ENCODE measurements around the gene ELOVL2. TPM values are rescaled to one million over a fixed set of nuclear protein-coding genes. Genes with fewer than 3 reads are reported as not detected.

ELOVL2 gene
- polyA plus RNA-seq, 1 donor (not counting 4 experiments of a cell fraction or from before 2014, with no cell fraction given) = 0.05 TPM

DNA sequence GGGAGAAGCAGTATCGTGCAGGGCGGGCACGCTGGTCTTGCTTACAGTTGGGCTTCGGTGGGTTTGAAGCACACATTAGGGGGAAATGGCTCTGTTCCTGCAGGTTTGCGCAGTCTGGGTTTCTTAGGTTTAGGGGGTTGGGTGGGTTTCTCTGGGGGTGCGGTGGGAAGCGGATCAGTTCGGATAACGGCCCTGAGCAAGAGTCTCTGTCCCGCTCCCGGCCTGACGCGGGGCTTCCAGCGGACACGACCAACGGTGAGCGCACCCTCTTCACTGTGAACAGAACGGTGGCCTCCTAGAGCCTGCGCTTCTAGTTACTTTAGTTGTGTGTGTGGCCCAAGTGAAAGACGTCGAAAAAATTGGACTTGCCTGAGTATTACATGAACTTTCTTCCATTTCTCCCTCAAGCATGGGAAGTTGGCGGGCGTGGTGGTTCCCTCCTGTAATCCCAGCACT is 635 bp upstream of the ELOVL2 start:
- H3K27ac ChIP-seq (ENCODE audit: control insufficient read depth, insufficient read depth, low read length) = no peak overlapping the region
- no peaks in the 10 kb centered on the region for H3K79me2 ChIP-seq (ENCODE audit: control insufficient read depth, insufficient read depth, low read length)
- peak overlapping the region; percentile 38 to 53 (median 51) for H3K4me3 ChIP-seq (ENCODE audit: control insufficient read depth in 2 of 3, extremely low read depth in 1 of 3, insufficient read depth in 2 of 3, low read depth in 1 of 3, low read length in 3 of 3)
- dilution Hi-C loops (cut with MboI; ENCODE audit: extremely low pct_ligation_motif_present, low sequenced_read_pairs) = no loop called here
- H3K9ac ChIP-seq (ENCODE audit: control insufficient read depth, extremely low read depth, insufficient read depth, low read length) = no peak overlapping the region
- no peaks in the 10 kb centered on the region for H3K9me3 ChIP-seq (ENCODE audit: control insufficient read depth, low read depth, low read length)
- no peak overlapping the region for H2AFZ ChIP-seq (ENCODE audit: control insufficient read depth, low read length)
- no peaks in the 10 kb centered on the region for H3K4me1 ChIP-seq (ENCODE audit: control insufficient read depth, extremely low read depth, insufficient read depth, low read length)
- H3K4me2 ChIP-seq (ENCODE audit: control insufficient read depth, extremely low read depth, insufficient read depth, low read depth, low read length) = peak overlapping the region; percentile 56
- DNase-seq (ENCODE audit: low read depth, low spot score) (no peak), FAIRE-seq (no peak)
- no peaks in the 10 kb centered on the region for H3K9me1 ChIP-seq (ENCODE audit: control insufficient read depth, extremely low read depth, insufficient read depth, low read length)
- H3K36me3 ChIP-seq (ENCODE audit: control insufficient read depth in 2 of 2, extremely low read depth in 1 of 2, insufficient read depth in 2 of 2, low read length in 2 of 2) = no peaks in the 10 kb centered on the region
- TF ChIP-seq EZH2 (IDR thresholded peaks at IDR 0.05; ENCODE audit: low read length) (no peak), CTCF (optimal IDR thresholded peaks at IDR 0.05 in 1 of 3, IDR thresholded peaks at IDR 0.05 in 1 of 3, conservative IDR thresholded peaks at IDR 0.05 in 1 of 3; ENCODE audit: extremely low read depth in 1 of 3, insufficient read depth in 2 of 3, low read length in 3 of 3) (no peak)
- no peaks in the 10 kb centered on the region for H4K20me1 ChIP-seq (ENCODE audit: control insufficient read depth, extremely low read depth, insufficient read depth, low read length)
- H3K27me3 ChIP-seq (ENCODE audit: control insufficient read depth, extremely low read depth, insufficient read depth, low read length) = peaks cover 40% of the 10 kb centered on the region

GRCh38 chr6:11043378-11043960 is 636 bp downstream of the ELOVL2 start:
- Histone ChIP-seq H3K9me3 (ENCODE audit: control insufficient read depth, low read depth, low read length) (no peaks in the 10 kb centered on the region), H3K79me2 (ENCODE audit: control insufficient read depth, insufficient read depth, low read length) (no peaks in the 10 kb centered on the region), H3K27ac (ENCODE audit: control insufficient read depth, insufficient read depth, low read length) (no peak overlapping the region), H3K36me3 (ENCODE audit: control insufficient read depth in 2 of 2, extremely low read depth in 1 of 2, insufficient read depth in 2 of 2, low read length in 2 of 2) (no peaks in the 10 kb centered on the region), H4K20me1 (ENCODE audit: control insufficient read depth, extremely low read depth, insufficient read depth, low read length) (no peaks in the 10 kb centered on the region), H3K9ac (ENCODE audit: control insufficient read depth, extremely low read depth, insufficient read depth, low read length) (no peak overlapping the region), H3K4me3 (ENCODE audit: control insufficient read depth in 2 of 3, extremely low read depth in 1 of 3, insufficient read depth in 2 of 3, low read depth in 1 of 3, low read length in 3 of 3) (peak overlapping the region; percentile 30 to 38 (median 38)), H3K4me1 (ENCODE audit: control insufficient read depth, extremely low read depth, insufficient read depth, low read length) (no peaks in the 10 kb centered on the region), H3K27me3 (ENCODE audit: control insufficient read depth, extremely low read depth, insufficient read depth, low read length) (peaks cover 40% of the 10 kb centered on the region), H3K9me1 (ENCODE audit: control insufficient read depth, extremely low read depth, insufficient read depth, low read length) (no peaks in the 10 kb centered on the region), H3K4me2 (ENCODE audit: control insufficient read depth, extremely low read depth, insufficient read depth, low read depth, low read length) (peak overlapping the region; percentile 56), H2AFZ (ENCODE audit: control insufficient read depth, low read length) (no peak overlapping the region)
- DNase-seq (ENCODE audit: low read depth, low spot score) (no peak), FAIRE-seq (no peak)
- dilution Hi-C loops (cut with MboI; ENCODE audit: extremely low pct_ligation_motif_present, low sequenced_read_pairs) = no loop called here
- TF ChIP-seq EZH2 (IDR thresholded peaks at IDR 0.05; ENCODE audit: low read length) = peak; percentile 99
- no peak for TF ChIP-seq CTCF (optimal IDR thresholded peaks at IDR 0.05 in 1 of 3, IDR thresholded peaks at IDR 0.05 in 1 of 3, conservative IDR thresholded peaks at IDR 0.05 in 1 of 3; ENCODE audit: extremely low read depth in 1 of 3, insufficient read depth in 2 of 3, low read length in 3 of 3)
